HEK293 (cell line): Measurements from ENCODE around the gene SLC34A3.

Source experiments
- CTCF ChIA-PET: fragments of 350-600 bp; formaldehyde crosslinking; extraction: SDS; loops from one replicate; lab custom pipeline; 2021; ENCODE audit warnings: antibody characterized with exemption; lab: Yijun Ruan, JAX
- POLR2A ChIA-PET: fragments of 300-600 bp; formaldehyde crosslinking; extraction: SDS; loops from one replicate; lab custom pipeline; 2020; ENCODE audit warnings: antibody characterized with exemption, inconsistent platforms; lab: Yijun Ruan, JAX
- H3K27ac ChIP-seq: fragments of 200-500 bp; sonication (Bioruptor generic); 2 replicates; pipeline ENCODE4 v1.5.1; 2014; ENCODE audit warnings: low read depth, low read length, control low read depth, inconsistent platforms; ENCODE audit errors: extremely low read depth
- H3K36me3 ChIP-seq, 2 experiments: fragments of 200-500 bp in 1 of 2; sonication (Bioruptor generic) in 1 of 2; 1 replicate in 1 of 2; 2 replicates in 1 of 2; pipeline ENCODE4 v1.5.1; 2014 to 2017; ENCODE audit warnings: inconsistent platforms in 2 of 2, low read length in 2 of 2; ENCODE audit not compliant: control insufficient read depth in 2 of 2, insufficient read depth in 1 of 2
- H3K4me1 ChIP-seq: fragments of 200-500 bp; sonication (Bioruptor generic); 2 replicates; pipeline ENCODE4 v1.5.1; 2014; ENCODE audit warnings: mild to moderate bottlenecking, low read length, inconsistent platforms; ENCODE audit not compliant: control insufficient read depth, insufficient read depth
- H3K4me3 ChIP-seq: 2 replicates; pipeline ENCODE4 v1.5.1; 2011; ENCODE audit warnings: low read depth, mild to moderate bottlenecking, control low read depth, low read length, moderate library complexity
- H3K9me3 ChIP-seq: fragments of 200-500 bp; sonication (Bioruptor generic); 2 replicates; pipeline ENCODE4 v1.5.1; 2014; ENCODE audit warnings: low read depth, low read length, inconsistent platforms; ENCODE audit not compliant: control insufficient read depth, insufficient read depth
- EGR2 ChIP-seq: fragments of 450-650 bp; formaldehyde crosslinking; IDR thresholded peaks from 2 replicates; pipeline ENCODE4 v1.5.1; 2016; ENCODE audit warnings: low read depth, missing biosample characterization, missing genetic modification characterization
- ELK4 ChIP-seq: IDR thresholded peaks from 2 replicates; pipeline ENCODE4 v1.6.1; 2011; ENCODE audit warnings: mild to moderate bottlenecking, low read depth, low read length, borderline replicate concordance
- GLIS1 ChIP-seq: fragments of 450-650 bp; formaldehyde crosslinking; IDR thresholded peaks from 2 replicates; pipeline ENCODE4 v1.5.1; 2016; ENCODE audit warnings: missing biosample characterization, missing genetic modification characterization
- HIC1 ChIP-seq: fragments of 450-650 bp; formaldehyde crosslinking; IDR thresholded peaks from 2 replicates; pipeline ENCODE4 v1.5.1; 2016; ENCODE audit warnings: missing biosample characterization, missing genetic modification characterization
- HOXC10 ChIP-seq: sonication (generic); formaldehyde crosslinking; IDR thresholded peaks from 2 replicates; pipeline ENCODE4 v1.8.1; 2023; ENCODE audit warnings: mild to moderate bottlenecking, missing genetic modification reagents
- KLF8 ChIP-seq: fragments of 450-650 bp; formaldehyde crosslinking; IDR thresholded peaks from 2 replicates; pipeline ENCODE4 v1.5.1; 2016; ENCODE audit warnings: missing biosample characterization, missing genetic modification characterization
- KLF9 ChIP-seq: fragments of 450-650 bp; formaldehyde crosslinking; IDR thresholded peaks from 2 replicates; pipeline ENCODE4 v1.5.1; 2016; ENCODE audit warnings: missing biosample characterization, missing genetic modification characterization, low read depth
- PBX3 ChIP-seq: sonication (generic); formaldehyde crosslinking; IDR thresholded peaks from 2 replicates; pipeline ENCODE4 v1.8.1; 2022; ENCODE audit warnings: mild to moderate bottlenecking, moderate library complexity, missing genetic modification reagents
- PRDM4 ChIP-seq: fragments of 450-650 bp; formaldehyde crosslinking; IDR thresholded peaks from 2 replicates; pipeline ENCODE4 v1.5.1; 2017; ENCODE audit warnings: missing biosample characterization, missing genetic modification characterization
- SP2 ChIP-seq: fragments of 450-650 bp; formaldehyde crosslinking; IDR thresholded peaks from 2 replicates; pipeline ENCODE4 v1.5.1; 2016; ENCODE audit warnings: missing biosample characterization, missing genetic modification characterization
- ZBTB17 ChIP-seq: fragments of 450-650 bp; formaldehyde crosslinking; IDR thresholded peaks from 2 replicates; pipeline ENCODE4 v1.5.1; 2016; ENCODE audit warnings: missing biosample characterization, missing genetic modification characterization
- ZBTB21 ChIP-seq: fragments of 450-650 bp; formaldehyde crosslinking; IDR thresholded peaks from 2 replicates; pipeline ENCODE4 v1.5.1; 2017; ENCODE audit warnings: missing biosample characterization, missing genetic modification characterization
- ZBTB48 ChIP-seq: fragments of 450-650 bp; formaldehyde crosslinking; IDR thresholded peaks from 2 replicates; pipeline ENCODE4 v1.5.1; 2016; ENCODE audit warnings: missing biosample characterization, missing genetic modification characterization
- ZBTB6 ChIP-seq: fragments of 450-650 bp; formaldehyde crosslinking; IDR thresholded peaks from 2 replicates; pipeline ENCODE4 v1.5.1; 2017; ENCODE audit warnings: missing biosample characterization, missing genetic modification characterization
- ZBTB7A ChIP-seq: fragments of 450-650 bp; formaldehyde crosslinking; IDR thresholded peaks from 2 replicates; pipeline ENCODE4 v1.5.1; 2016; ENCODE audit warnings: low read depth, missing biosample characterization, missing genetic modification characterization
- ZBTB8A ChIP-seq: fragments of 450-650 bp; formaldehyde crosslinking; IDR thresholded peaks from 2 replicates; pipeline ENCODE4 v1.5.1; 2016; ENCODE audit warnings: missing biosample characterization, missing genetic modification characterization
- ZFP3 ChIP-seq: fragments of 450-650 bp; formaldehyde crosslinking; IDR thresholded peaks from 2 replicates; pipeline ENCODE4 v1.5.1; 2016; ENCODE audit warnings: low read depth, missing biosample characterization, missing genetic modification characterization
- ZNF157 ChIP-seq: fragments of 450-650 bp; formaldehyde crosslinking; IDR thresholded peaks from 2 replicates; pipeline ENCODE4 v1.5.1; 2016; ENCODE audit warnings: missing biosample characterization, missing genetic modification characterization
- ZNF292 ChIP-seq: fragments of 450-650 bp; formaldehyde crosslinking; IDR thresholded peaks from 2 replicates; pipeline ENCODE4 v1.5.1; 2016; ENCODE audit warnings: low read depth, missing biosample characterization, missing genetic modification characterization, borderline replicate concordance
- ZNF350 ChIP-seq: fragments of 450-650 bp; formaldehyde crosslinking; IDR thresholded peaks from 2 replicates; pipeline ENCODE4 v1.5.0; 2017; ENCODE audit warnings: missing biosample characterization, mild to moderate bottlenecking, missing genetic modification characterization
- ZNF585B ChIP-seq: fragments of 450-650 bp; formaldehyde crosslinking; IDR thresholded peaks from 2 replicates; pipeline ENCODE4 v1.5.1; 2016; ENCODE audit warnings: missing biosample characterization, missing genetic modification characterization
- ZNF600 ChIP-seq: fragments of 450-650 bp; formaldehyde crosslinking; IDR thresholded peaks from 2 replicates; pipeline ENCODE4 v1.5.1; 2016; ENCODE audit warnings: missing biosample characterization, missing genetic modification characterization
- ZNF660 ChIP-seq: fragments of 450-650 bp; IDR thresholded peaks from 2 replicates; pipeline ENCODE4 v1.5.1; 2018; ENCODE audit warnings: missing biosample characterization, mild to moderate bottlenecking, missing genetic modification characterization
- ZNF76 ChIP-seq: fragments of 450-650 bp; formaldehyde crosslinking; IDR thresholded peaks from 2 replicates; pipeline ENCODE4; 2016; ENCODE audit warnings: low read depth, missing biosample characterization, missing genetic modification characterization, borderline replicate concordance
- ZNF830 ChIP-seq: fragments of 450-650 bp; IDR thresholded peaks from 2 replicates; pipeline ENCODE4 v1.5.0; 2018; ENCODE audit warnings: missing biosample characterization, missing genetic modification characterization, low read depth, mild to moderate bottlenecking, moderate library complexity
- ZSCAN5A ChIP-seq: fragments of 450-650 bp; formaldehyde crosslinking; IDR thresholded peaks from 2 replicates; pipeline ENCODE4 v1.5.1; 2016; ENCODE audit warnings: missing biosample characterization, missing genetic modification characterization
- ZXDB ChIP-seq: fragments of 450-650 bp; formaldehyde crosslinking; IDR thresholded peaks from 2 replicates; pipeline ENCODE4 v1.5.1; 2016; ENCODE audit warnings: missing biosample characterization, missing genetic modification characterization

Gene SLC34A3

GRCh38 chr9:137200311-137201204, 30.1 kb upstream of the SLC34A3 start, which contains the start of gene TPRN:
Gene TPRN (minus strand): TSS chr9:137200741. CDS start chr9:137200711, 30 bp downstream.
- H3K27ac ChIP-seq = peak within 1 kb of the TSS; percentile 57; the same call in 1 of the 2 replicates
- no peaks in the 10 kb centered on the region for H3K9me3 ChIP-seq
- H3K4me1 ChIP-seq = peaks cover 9% of the 10 kb centered on the region
- ChIA-PET CTCF (interaction anchor here (0.6 to 1.1 kb wide), 7 partner anchors 12 to 412 kb away, joined by 3 to 5 read pairs (median 3); partner anchors contain the start of genes ANAPC2, RNF224 and SSNA1), POLR2A (interaction anchor here (0.6 to 16.6 kb wide), 30 partner anchors 9 to 529 kb away, joined by 3 to 304 read pairs (median 5); partner anchors contain the start of genes ANAPC2, CYSRT1, GRIN1 and MAN1B1)
- H3K4me3 ChIP-seq = peak within 1 kb of the TSS; percentile 86
- peaks cover 0 to 3% of the 10 kb centered on the region in 2 experiments; a peak in 1 of 3 replicates for H3K36me3 ChIP-seq
- TF ChIP-seq ZBTB7A (tag by site-specific recombination) (peak; percentile 81; the same call in 1 of the 2 replicates), ZSCAN5A (tag by site-specific recombination) (0 out of 2 replicates have a peak, but pooled peaks have one; percentile 60), HIC1 (tag by site-specific recombination) (peak; percentile 93), KLF9 (tag by site-specific recombination) (peak; percentile 88), KLF8 (tag by site-specific recombination) (peak; percentile 92), ELK4 (peak; percentile 12; the same call in 1 of the 2 replicates), ZNF350 (tag by site-specific recombination) (no peak), ZBTB6 (no peak), PRDM4 (no peak), ZBTB17 (tag by site-specific recombination) (peak; percentile 77), EGR2 (tag by site-specific recombination) (no peak), ZNF292 (no peak), ZFP3 (tag by site-specific recombination) (no peak), SP2 (peak; percentile 100), GLIS1 (tag by site-specific recombination) (peak; percentile 93), ZBTB21 (tag by site-specific recombination) (no peak), ZNF600 (tag by site-specific recombination) (0 out of 2 replicates have a peak, but pooled peaks have one; percentile 12), ZBTB48 (tag by site-specific recombination) (peak; percentile 97), ZNF830 (tag by site-specific recombination) (no peak), PBX3 (CRISPR knock-in tag) (peak; percentile 91), ZXDB (tag by site-specific recombination) (peak; percentile 96), ZNF585B (tag by site-specific recombination) (no peak), ZBTB8A (tag by site-specific recombination) (peak; percentile 75), ZNF660 (peak; percentile 56; the same call in 1 of the 2 replicates), ZNF76 (tag by site-specific recombination) (peak; percentile 80), ZNF157 (tag by site-specific recombination) (no peak), HOXC10 (CRISPR knock-in tag) (0 out of 2 replicates have a peak, but pooled peaks have one; percentile 66)
